Panc1 (cell line): ENCODE results near the gene SAMD9L.
"Not testable (repeated sequence)": the region's sequence is repeated elsewhere in the genome, so short reads cannot be mapped to it uniquely, and the experiment has no call there.

Experiments
- TCF7L2 ChIP-seq: IDR thresholded peaks from 2 replicates; pipeline ENCODE4 v1.6.1; 2011; ENCODE audit warnings: mild to moderate bottlenecking, low read depth, low read length, inconsistent platforms
- TF ChIP-seq, protein P1 (sequence below): fragments of 450-650 bp; IDR thresholded peaks from 2 replicates; pipeline ENCODE4 v1.5.1; 2017; ENCODE audit warnings: mild to moderate bottlenecking

DNA sequence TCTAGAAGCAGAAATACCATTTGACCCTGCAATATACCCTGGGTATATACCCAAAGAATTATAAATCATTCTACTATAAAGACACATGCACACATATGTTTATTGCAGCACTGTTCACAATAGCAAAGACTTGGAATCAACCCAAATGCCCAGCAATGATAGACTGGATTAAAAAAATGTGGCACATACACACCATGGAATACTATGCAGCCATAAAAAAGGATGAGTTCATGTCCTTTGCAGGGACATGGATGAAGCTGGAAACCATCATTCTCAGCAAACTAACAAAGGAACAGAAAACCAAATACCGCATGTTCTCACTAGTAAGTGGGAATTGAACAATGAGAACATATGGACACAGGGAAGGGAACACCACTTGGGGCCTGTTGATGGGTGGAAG lies 21.2 kb downstream of the SAMD9L start:
- TF ChIP-seq, protein P1, sequence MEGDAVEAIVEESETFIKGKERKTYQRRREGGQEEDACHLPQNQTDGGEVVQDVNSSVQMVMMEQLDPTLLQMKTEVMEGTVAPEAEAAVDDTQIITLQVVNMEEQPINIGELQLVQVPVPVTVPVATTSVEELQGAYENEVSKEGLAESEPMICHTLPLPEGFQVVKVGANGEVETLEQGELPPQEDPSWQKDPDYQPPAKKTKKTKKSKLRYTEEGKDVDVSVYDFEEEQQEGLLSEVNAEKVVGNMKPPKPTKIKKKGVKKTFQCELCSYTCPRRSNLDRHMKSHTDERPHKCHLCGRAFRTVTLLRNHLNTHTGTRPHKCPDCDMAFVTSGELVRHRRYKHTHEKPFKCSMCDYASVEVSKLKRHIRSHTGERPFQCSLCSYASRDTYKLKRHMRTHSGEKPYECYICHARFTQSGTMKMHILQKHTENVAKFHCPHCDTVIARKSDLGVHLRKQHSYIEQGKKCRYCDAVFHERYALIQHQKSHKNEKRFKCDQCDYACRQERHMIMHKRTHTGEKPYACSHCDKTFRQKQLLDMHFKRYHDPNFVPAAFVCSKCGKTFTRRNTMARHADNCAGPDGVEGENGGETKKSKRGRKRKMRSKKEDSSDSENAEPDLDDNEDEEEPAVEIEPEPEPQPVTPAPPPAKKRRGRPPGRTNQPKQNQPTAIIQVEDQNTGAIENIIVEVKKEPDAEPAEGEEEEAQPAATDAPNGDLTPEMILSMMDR, result not testable (repeated sequence)
- not testable (repeated sequence) for TF ChIP-seq TCF7L2
